Globus pallidus (tissue), 1 donor: ENCODE results near the gene MAPK9.
"Not testable (repeated sequence)": the region's sequence is repeated elsewhere in the genome, so short reads cannot be mapped to it uniquely, and the experiment has no call there.

Experiments used
- DNase-seq: peaks from one replicate; pipeline ENCODE4 v3.0.0-alpha.2; 2015; ENCODE audit warnings: low spot score

Gene MAPK9

DNA sequence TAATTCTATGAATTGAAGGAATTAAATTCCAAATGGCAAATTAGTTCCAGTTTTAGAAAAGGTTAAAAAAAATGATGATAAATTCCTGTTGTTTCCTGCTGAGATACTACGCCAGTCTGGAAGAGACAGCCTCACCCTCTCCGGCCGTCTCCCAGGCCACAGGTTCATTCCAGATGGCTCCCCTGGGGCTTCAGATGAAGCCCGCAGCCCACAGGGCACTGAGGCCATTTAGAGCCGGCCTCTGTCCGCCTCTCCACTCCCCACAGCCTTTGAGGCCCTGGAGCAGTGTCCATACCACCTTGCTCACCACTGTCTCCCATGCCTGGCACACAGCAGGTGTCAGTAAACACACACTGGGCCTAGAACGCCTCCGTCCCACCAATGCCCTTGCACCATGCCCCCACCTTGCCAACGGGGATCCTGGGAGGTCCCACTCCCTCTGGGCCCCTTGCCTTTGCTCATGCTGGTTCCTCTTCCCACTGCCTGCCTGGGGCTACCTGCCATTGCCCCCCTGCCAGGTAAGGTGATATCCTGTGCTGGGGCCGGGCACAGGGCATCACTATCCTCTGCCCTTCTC, 35.2 kb upstream of the MAPK9 start:
- no peak for DNase-seq

DNA sequence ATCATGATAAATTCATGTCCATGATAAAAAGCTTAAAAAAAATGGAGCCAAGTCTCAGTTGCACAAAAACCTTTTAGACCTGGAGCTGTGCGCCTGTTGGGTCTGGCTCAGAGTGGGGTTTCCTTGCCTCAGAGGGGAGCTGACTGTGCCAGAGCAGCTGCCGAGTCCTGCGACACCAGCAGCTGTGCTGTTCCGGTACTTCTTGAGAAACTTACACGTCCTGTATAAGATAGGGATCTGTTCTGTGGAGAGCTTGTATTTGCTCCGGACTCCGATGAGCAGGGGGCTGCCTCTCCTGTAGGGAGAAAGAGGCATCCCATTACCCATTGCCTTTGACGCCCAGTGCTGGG, 32.7 kb upstream of the MAPK9 start:
- no peak for DNase-seq

DNA sequence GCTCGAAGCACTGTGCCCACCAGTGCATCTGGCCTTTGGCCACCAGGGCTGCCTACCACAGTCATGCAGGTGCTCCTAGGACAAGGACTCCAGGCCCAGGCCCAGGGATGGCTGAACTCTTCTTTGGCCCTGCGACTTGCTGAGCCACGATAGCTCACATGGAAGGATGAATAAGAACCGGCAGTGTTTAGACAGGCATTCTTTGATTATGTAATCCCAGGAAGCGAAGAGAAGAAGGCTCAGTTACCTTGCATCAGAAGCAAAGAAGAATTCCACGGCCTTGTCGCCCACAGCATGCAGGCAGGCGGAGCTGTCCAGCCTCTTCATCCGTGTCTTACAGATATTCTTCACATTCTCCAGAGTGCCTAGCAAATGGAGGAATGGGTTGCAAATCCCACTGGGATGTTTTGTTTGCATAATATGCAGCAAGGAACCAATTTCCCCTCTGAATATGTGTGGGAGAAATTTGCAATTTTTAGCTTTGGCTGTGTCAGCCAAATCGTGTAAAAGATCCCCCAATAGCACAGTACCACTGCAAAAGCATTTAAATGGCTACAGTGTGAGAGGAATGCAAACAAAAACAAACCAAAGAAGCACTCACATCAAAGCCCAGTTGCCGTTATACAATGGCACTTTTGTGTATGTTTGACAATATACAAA, 32.2 kb upstream of the MAPK9 start:
- peak; percentile 26 for DNase-seq

DNA sequence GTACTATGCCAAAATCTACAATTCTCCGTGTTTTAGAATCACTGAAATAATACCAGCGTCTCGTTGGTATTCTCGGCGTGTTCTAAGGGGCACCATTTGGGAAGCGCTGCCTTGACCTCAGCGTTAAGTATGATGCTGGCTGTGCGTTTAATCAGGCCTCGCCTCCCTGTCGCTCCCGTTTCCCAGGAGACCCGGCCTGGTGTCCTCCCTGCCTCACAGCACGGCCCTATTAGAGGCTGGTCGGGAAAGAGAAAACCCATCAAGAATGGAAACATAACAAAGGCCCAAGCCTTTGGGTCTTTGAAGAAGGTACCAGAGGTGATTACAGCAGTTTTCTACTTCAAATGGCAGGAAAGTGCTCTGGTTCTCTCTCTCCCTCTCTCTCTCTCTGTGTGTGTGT, 31.3 kb upstream of the MAPK9 start:
- DNase-seq = no peak

DNA sequence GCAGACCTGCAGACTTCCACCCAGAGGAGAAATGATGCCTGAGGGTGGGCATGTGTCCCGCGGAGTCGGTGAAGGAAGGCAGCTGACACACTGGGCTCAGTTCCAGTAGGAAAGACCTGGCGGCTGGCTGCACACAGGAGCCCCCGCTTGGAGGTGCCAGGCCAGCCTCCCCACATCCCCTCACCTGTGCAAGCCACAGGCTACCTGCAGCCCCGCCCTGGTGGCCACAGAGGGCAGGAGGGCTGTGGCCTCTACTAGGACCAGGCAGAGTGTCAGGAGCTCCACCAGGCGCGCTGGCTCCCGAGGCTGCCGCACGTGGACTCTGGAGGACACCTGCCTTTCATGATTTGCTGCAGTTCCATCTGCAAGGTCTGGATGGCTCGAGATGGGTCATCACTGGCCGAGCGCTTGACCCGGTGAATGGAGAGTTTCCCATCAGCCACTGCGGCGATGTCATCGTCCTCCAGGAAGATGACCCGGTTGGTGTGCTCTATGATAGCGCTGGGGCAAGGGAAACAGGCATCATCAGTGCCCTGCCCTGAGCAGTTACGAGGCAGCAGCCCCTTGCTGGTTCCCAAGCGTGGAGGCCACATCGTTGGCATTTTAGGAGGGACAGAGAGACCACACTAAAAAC, 26.7 kb upstream of the MAPK9 start:
- DNase-seq = no peak

DNA sequence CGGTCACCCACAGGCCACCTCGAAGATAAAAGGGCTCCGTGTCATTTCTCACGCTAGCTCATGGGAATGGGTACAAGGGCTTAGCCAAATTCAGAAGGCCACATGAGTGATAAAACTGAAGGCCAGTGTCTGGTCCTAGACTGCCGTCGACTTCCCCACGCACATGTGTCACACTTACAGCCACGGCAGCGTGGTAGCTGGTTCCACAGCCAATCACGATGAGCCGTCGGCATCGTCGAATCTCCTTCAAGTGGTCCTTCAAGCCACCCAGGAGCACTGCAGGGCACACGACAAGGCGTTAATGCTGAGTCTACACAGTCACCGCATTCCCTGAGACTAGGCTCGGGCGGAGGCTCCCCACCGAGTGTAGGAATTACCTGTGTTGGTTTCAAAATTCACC, 24.7 kb upstream of the MAPK9 start:
- no peak for DNase-seq

DNA sequence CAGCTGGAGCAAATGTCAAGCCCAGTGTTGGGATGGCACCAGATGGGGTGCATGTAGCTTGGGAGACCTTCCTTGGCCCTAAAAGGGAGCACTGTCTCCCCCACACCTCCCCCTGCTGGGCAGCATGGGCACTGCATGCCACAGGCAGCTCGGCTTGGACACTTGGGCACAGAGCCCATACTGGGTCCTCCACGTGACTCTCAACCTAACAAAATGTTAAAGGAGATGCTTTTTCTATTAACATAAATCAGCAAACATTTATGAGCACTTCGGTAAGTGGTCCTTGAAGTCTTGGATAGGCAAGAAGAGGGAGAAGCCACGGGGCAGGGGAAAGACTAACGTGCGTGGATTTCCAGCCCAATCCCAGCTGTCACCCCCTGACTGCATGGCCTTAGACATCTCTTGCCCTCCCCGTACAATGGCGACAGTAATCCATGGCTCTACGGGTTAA, 23.9 kb upstream of the MAPK9 start:
- peak; percentile 56 for DNase-seq

DNA sequence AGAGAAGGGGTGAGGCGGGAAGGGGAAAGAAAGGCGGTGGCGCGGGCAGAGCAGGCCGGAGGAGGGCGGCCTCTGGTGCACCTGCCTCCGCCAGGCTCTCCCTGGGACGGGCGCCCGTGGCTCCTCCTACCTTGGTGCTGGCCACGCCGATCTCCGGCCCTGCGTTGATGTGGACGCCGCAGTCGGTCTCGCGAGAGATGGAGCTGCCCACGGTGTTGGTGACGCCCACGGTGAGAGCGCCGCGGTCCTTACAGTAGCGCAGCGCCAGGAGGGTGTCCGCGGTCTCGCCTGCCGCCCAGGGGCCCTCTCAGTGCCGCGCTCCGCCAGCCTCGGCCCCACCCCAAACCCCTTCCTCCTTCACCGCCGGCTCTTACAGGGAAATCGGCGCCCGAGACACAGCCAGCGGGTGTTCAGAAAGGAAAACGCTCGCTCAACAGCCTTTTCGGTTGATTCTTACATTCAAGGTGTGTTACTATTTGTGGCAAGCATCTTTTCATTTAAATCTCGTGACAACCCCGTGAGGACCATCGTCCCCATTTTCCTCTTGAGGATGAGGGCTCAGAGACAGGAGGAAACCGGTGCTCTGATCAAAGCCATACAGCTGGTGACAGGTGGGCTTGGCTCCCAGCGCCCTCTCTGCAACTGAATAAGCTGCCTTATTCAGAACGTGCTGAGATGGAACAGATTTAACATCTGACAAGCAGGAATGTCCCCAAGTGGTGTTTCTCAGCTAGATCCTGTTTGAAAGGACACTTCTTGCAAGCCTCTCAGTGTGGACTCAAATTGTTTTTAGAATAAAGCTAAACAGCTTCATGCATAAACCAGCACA, 22.0 kb upstream of the MAPK9 start:
- no peak for DNase-seq

DNA sequence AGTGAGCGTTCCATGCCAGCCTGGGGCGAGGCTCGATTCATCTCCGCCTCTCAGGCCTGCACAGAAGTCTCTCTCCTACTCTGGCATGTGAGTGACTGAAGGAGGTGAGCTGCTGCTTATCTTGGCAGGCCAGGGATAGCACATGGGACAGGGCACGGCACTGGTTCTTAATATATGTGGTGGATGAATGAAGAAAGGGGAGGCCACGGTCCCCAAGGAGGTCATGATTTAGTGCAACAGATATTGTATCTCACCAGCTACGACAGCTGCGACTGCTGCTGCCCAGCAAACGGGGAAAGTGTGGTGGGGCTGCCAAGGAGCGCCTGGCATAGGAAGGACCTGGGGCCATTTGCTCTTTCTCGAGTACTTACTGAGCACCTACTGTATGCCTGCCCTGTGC, 19.3 kb upstream of the MAPK9 start:
- DNase-seq = no peak

DNA sequence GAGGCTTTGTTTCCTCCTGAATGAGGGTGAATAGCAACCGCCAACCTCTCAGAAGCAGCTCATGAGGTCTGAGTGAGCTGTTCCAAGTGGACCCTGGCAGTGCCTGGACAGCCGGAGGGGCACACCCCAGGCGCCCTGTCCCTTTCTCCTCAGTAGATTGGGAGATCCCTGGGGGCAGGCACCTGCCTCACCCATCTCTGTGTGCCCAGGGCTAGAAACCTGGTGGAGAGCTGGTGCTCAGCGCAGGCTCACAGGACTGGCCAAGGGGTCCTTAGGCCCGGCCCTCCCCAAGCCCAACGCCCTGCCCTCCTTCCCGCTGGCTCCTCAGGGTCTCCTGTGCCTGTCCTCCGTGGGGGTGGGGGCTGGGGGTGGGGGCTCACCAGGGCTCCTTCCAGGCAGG, 14.9 kb upstream of the MAPK9 start:
- DNase-seq = no peak

DNA sequence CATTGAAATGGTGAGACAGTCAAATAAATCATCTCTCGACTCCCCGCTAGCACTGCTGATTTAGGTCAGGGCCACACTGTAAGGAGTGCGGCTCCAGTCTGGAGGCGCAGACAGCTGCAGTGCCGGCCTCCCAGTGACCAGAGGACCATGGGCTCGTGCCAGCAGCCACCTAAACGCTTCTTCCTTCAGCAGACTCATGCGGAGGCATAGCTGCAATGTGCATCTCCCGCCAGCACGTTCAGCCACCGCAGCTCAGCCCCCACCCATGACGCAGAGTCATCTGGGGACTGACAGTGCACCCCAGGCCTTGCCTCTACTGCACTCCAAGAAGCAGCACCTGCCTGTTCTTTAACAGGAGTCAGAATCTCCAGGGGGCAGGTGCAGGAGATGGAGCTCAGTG, 13.6 kb upstream of the MAPK9 start:
- no peak for DNase-seq

DNA sequence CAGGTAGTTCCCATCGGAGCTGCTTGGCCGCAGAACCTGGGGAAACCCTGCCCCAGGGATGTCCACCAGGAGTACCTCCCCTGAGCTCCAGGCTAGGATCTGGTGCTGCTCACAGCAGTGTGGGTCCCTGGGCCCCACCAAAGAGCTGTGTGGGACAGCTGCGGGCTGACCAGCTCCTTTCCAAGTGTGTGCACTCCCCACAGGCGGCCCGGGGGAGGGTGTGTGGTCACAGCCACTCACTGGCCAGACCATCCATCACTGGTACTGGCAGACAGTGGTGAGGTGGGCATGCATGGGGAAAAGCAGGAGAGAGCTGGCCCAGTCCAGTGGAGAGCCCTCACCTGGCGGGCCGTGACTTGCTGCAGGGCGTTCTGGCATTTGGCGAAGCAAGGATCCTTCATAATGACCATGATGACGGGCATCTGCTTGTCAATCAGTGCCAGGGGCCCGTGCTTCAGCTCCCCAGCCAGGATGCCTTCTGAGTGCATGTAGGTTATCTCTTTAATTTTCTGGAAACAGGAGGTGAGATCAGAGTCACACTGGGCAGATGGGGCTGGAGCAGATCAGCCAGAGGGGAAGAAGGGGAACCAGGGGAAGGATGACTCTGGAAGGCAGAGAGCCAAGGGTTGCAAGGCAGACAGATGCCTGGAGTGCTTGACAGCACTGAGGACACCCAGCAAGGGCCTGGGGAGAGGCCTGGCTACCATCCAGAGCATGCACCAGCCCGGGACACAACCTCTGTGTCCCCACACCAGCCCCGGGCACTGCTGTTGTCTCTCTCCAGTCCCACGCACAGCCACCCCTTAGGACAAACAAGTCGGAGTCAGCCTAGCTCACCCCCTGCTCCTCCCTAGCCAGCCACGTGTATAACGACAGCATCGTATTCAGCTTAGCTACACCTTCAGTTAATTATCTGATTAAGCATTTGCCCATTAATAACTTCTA, 12.8 kb upstream of the MAPK9 start:
- no peak for DNase-seq

DNA sequence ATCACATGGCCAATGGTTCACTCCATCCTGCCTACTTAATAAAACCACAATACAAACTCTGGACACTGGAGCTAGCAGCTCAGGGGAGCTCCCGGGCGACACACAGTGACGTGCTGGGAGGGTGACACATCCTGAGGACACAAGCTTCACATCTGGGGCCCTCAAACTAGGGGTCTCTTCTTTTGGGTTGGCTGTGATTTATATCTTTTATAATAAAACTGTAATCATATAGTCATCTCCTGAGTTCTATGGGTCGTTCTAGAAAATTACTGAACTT, 12.1 kb upstream of the MAPK9 start:
- DNase-seq = no peak

DNA sequence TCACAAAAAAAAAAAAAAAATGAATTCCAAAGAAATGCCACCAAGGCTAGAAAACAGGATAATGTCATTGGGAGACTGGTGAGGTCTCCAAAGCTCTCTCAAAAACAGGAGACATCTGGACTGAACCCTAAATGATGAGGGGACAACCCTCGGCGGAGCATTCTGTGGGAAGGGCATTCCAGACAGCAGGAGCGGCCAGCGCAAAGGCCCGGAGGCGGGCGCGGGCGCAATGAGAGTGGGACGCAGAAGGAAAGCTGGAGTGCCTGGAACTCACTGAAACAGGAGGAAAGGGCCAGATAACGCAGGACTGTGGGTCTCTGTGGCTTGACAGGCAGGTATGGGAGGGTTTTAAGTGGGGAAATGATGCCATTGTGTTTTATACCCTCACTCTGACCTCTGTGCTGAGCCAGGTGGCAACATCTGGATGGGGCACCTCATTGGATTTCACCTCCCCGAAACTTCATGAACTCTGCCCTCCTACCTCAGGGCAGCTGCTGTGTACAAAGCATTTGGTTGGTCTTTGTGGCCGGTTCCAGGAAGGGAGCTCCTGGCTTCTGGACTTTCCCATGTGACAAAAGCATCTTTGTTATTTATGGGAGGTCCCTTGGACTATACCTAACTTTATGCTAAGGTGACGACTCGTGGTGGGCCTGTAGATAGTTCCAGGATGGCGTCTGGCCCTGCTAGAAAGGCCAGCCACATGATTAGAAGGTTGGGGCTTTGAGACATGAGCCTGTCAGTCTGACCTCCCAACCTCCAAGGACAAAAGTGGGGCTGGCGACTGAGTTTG, 11.5 kb upstream of the MAPK9 start:
- no peak for DNase-seq

DNA sequence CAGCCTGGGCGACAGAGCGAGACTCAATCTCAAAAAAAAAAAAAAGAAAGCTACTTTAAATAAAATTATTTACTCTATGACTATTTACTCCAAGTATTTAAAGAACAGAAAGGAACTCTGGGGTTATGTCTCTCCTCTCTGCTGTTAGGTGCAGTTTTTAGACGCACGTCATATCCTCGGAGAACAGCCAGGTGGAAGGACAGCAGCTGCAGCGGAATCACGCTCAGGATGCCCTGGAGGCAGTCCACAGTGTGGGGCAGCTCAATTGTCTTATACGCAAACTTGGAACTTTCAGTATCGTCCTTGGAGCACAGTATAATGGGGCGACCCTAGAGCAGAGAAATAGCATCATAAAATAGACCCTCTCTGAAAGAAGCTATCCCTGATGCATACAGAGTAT, 10.4 kb upstream of the MAPK9 start:
- no peak for DNase-seq

DNA sequence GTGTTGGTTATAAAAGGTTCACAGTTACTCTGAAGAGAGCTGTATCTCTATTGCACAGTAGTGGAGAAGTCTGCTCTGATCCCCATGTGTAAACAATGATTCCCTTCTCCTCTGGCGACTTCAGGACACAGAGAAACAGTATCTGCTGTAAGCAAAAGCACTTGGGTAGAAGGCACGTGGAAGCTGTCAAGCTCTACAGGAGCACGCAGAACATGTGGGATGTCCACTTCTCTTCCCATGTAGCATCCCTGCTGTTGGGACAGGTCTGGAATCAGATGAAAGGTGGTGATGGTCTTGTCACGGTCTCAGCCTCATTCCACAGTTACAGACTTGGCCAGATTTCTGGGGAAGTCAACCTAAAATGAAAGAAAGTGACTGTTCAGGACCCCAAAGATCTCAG, 9.4 kb upstream of the MAPK9 start:
- no peak for DNase-seq

DNA sequence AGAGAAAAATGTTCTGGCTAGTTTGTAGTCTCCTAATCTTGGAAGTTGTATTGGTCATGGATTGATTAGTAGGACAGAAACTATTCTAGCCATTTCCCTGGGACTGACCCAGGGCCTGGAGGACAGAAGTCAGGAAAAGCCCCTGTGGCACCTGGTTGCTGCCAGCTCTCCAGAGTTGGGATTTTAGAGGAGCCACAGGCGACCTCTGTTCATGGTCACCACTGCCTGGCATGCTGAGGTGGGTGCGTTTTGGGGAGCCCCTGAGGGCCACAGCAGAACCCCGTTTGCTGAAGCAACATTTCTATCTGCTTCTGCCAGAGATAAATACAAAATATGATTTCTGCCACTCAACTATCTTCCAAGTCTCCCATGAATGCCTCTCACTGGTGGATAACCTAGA, 7.6 kb upstream of the MAPK9 start:
- DNase-seq = no peak

DNA sequence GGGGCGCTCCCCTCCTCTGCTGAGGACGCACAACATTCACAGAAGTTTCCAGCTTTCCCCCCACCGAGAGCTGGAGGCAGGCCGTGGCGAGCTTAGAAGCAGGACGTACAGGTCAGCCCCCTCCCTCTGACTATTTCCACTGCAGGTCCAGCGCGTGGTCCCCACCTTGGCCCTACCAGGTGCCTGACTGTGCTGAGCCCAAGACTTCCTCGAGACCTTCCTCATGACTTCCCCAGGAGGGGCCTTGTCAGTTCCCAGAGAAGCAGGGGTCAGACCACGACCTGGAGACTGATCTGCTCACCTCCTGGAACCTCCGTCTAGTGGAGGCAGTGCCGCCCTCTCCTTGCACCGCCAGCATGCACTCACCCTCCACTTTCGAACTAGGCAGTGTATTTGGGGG, 7.1 kb upstream of the MAPK9 start:
- DNase-seq = not testable (repeated sequence)

DNA sequence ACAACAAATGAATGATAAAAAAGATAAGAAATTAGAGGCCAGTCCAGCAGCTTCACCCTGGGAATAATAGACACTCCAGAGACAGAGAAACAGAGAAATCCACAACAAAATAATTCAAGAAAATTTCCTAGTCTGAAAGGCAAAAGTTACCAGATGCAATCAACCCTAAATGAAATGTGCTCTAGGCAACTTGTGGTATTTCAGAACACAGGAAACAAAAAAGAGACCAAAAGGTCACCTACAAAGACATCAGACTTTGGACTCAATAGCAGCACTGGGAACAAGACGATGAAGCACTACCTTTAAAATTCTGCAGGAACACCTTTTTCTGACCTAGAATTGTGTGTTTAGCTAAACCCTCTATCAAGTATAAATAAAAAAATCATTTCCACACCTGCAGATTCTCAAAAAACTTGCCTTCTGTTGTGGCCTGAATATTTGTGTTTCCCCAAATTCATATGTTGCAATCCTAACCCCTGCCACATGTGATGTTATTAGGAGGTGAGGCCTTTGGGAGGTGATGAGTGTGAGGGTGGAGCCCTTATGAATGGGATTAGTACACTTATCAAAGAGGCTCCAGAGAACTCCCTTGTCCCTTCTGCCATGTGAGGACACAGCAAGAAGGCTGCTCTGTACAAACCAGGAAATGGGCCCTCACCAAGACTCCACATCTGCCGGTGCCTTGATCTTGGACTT, 5.9 kb upstream of the MAPK9 start:
- no peak for DNase-seq

DNA sequence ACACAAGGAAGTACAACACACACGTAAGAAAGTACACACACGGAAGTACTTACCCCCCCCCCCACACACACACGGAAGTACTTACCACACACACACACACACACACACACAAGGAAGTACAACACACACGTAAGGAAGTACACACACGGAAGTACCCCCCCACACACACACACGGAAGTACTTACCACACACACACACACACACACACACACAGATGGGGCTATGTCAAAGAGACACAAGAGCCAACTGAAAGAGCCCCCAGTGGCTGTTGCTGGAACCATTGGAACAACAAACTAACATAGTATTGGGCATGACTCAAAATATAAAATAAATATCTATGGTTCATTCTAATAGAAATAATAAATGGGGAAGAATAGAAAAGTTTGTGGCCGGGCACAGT, 4.9 kb upstream of the MAPK9 start:
- no peak for DNase-seq
